ENCODE results near the gene MROH7. TPM values are rescaled to one million over a fixed set of nuclear protein-coding genes. Genes with fewer than 3 reads are reported as not detected.

Gene MROH7
- total RNA-seq: 1 to 10 TPM; 3.6 to 4.5 TPM
- long read RNA-seq: 0 reads

- intact Hi-C loops (cut with DNase I): no loop called here
- ATAC-seq: no peak
- no peak for DNase-seq
Observed at GRCh38 chr1:54640863-54641836, at the start of gene MROH7. TSS of gene MROH7 (plus strand) at chr1:54641786. CDS start at chr1:54652927, 11,141 bp downstream.

- no peak for ATAC-seq
Observed at GRCh38 chr1:54593571-54594160, 47.9 kb upstream of the MROH7 start.

DNA sequence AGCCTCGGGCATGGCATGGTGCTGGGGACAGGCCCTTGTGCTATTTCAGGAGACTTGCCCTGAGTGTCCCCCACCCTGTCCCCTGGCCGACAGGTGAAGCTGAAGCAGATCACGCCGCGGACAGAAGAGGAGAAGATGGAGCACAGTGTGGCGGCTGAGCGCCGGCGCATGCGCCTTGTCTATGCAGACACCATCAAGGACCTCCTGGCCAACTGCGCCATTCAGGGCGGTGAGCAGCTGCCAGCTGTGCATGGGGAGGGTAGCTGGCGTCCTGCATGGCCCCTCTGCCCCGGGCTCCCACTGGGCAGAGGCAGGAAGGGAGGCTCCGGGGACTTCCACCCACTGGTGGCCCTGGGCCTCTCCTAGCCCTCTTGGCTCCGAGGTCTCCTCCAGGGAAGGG lies 47.1 kb upstream of the MROH7 start:
- DNase-seq (no peak), ATAC-seq (no peak)
- intact Hi-C loops (cut with DNase I): no loop called here

More at GRCh38 chr1:54593571-54594160, 47.9 kb upstream of the MROH7 start:
- no peak for DNase-seq
- intact Hi-C loops (cut with DNase I): no loop called here

DNA sequence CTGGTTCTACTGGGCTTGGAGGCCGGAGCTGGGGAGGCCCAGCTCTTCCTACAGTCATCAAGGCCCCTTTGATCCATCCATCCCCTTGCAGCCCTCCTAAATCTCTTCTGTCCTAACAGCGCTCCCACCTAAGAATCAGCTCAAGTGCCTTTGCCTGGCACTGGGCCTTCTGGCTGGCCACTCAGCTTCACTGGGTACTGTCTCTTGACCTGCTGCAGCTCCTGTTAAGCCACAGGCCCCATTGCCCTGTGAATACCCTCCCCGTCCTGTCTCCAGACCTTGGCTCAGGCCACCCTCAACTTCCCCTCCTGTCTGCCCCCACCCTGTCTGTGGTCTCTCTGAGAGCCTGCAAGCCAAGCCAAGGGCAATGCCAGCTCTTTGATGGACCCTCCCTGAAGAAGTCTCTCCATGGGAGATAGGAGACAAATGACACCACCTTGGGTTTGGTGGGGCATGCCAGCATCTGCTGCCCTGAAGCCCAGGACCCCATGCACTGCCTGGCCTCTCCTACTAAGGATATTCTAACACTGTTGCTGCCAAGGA lies 45.6 kb upstream of the MROH7 start:
- DNase-seq: no peak
- peak; percentile 39 to 43 for ATAC-seq
- intact Hi-C loops (cut with DNase I): no loop called here

GRCh38 chr1:54596756-54597155 lies 44.8 kb upstream of the MROH7 start:
- DNase-seq (no peak), ATAC-seq (no peak)
- intact Hi-C loops (cut with DNase I): no loop called here

DNA sequence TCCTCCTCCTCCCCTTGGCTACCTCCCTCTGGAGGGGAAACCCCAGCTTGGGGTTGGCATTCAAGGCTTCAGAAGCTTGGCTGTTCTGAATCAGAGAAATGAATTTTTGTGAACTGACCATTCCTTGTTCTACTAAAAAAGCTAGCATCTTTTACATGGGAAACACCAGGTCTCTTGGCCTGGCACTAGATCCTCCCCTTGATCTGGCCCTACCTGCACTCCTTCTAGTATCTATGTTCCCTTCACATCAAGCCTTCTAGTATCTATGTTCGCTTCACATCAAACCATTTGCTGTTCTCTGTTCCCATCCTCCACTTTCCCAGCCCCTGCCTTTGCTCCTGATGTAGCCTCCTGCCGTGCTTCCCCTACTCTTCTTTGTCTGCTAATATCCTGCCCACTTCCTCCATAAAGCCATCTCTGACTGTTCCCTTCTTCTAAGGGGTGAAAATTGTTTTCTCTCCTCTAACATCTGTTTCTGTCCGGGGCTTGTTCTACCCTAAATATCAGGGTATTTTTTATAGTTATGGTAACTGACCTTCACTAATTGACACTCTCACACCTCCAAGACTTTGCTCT lies 44.0 kb upstream of the MROH7 start:
- no peak for DNase-seq
- intact Hi-C loops (cut with DNase I): no loop called here
- ATAC-seq: no peak

DNA sequence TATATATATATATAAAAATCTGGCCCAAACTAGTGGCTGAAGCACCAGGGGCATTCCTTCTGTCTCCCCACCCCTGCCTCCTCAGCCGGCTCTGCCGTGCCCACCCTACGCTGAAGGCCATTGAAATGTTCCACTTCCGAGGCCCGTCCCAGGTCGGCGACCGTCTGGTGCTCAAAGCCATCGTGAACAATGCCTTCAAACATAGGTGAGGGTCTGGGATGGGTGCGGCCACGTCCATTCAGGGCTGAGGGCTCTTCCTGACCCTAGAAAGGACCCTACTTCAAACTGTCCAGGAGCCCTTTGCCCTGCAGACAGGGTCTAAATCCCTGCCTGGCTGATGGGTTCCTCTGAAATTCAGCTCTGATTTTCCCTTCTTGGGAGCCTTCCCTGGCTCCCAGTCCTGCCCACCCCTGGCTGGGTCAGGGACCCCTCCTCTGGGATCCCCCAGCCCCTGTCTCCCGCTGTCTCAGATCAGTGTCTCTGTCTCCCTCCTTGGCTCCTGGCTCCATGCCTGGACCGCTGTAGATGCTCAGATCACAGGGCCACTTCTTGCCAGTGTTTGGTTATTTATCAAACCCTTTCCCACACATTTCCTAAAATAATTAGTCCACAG lies 42.3 kb upstream of the MROH7 start:
- no peak for ATAC-seq
- no peak for DNase-seq
- intact Hi-C loops (cut with DNase I): no loop called here

GRCh38 chr1:54600947-54601721 lies 40.5 kb upstream of the MROH7 start:
- ATAC-seq: peak; percentile 28 to 83

DNA sequence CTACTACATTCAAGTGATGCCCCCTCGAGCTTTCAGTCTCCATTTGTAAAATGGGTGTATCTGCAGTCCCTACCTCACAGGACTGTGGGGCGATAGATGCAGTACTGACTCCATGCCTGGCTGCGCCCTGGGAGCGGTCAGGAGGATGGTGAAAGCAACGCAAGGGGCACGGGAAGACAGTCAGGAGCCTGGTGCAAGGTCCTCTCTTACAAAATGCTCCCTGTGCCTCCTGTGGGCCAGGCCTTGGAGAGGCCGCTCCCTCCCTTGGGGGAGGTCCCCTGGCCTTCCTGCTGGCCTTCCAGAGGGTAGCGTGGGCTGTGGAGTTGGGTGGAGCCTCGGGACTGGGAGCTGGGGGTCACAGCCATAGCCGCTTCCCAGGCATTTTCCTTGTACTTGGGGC lies 39.9 kb upstream of the MROH7 start:
- intact Hi-C loops (cut with DNase I): no loop called here
- DNase-seq (no peak), ATAC-seq (peak in 1 of 2 donors; percentile 17)

More at GRCh38 chr1:54600947-54601721, 40.5 kb upstream of the MROH7 start:
- no peak for DNase-seq
- intact Hi-C loops (cut with DNase I): no loop called here

GRCh38 chr1:54602554-54602953 lies 39.0 kb upstream of the MROH7 start:
- DNase-seq: no peak
- no peak for ATAC-seq
- intact Hi-C loops (cut with DNase I): no loop called here

DNA sequence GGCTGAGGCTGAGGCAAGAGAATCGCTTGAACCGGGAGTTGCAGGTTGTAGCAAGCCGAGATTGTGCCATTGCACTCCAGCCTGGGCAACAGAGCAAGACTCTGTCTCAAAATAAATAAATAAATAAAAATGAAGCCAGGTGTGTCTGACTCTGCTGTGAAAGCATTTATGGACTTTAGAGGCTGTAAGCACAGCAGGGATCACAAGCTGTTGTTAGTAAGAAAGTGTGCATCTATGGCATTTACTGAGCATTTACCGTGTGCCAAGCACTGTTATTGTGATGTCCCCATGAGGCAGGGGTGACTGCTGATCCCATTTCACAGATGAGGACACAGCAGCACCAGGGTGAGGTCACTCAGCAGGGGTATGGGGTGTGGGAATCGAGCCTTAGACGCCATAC lies 38.3 kb upstream of the MROH7 start:
- DNase-seq: no peak
- intact Hi-C loops (cut with DNase I): no loop called here

DNA sequence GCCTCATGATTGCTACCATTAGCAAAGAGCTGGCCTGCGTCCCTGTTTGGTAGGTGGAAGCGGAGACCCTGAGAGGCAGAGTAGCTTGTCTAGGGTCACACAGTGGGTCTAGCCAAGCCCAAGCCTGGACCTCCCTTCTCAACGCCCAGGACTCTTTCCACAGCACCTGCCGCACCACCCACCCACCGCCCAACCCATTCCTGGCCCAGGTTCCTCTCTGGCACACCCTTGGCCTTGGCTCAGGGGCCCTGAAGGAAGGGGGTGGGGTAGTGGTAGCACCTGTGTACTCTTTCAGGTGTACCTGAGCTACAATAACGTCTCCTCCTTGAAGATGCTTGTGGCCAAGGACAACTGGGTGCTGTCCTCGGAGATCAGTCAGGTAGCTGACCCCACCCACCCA lies 37.5 kb upstream of the MROH7 start:
- DNase-seq (no peak), ATAC-seq (no peak)
- intact Hi-C loops (cut with DNase I): no loop called here

More for the DNA sequence above, 38.3 kb upstream of the MROH7 start:
- ATAC-seq: no peak

GRCh38 chr1:54604572-54605370 lies 36.8 kb upstream of the MROH7 start:
- intact Hi-C loops (cut with DNase I): no loop called here
- DNase-seq: no peak
- no peak for ATAC-seq

GRCh38 chr1:54606096-54606989 lies 35.2 kb upstream of the MROH7 start:
- intact Hi-C loops (cut with DNase I): no loop called here
- no peak for DNase-seq
- no peak for ATAC-seq

DNA sequence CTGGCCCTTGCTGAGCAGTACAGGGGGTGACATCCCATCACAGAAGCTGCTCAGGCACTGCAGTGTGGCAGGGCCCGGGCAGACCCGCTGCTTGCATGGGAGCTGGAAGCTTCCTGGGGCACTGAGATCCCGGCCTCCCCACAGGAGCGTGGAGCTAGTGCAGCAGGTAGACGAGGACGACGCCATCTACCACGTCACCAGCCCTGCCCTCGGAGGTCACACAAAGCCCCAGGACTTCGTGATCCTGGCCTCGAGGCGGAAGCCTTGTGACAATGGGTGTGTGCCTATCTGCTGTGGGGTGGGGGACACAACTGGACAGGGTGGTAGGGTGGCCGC lies 34.6 kb upstream of the MROH7 start:
- DNase-seq (no peak), ATAC-seq (no peak)
- intact Hi-C loops (cut with DNase I): no loop called here

DNA sequence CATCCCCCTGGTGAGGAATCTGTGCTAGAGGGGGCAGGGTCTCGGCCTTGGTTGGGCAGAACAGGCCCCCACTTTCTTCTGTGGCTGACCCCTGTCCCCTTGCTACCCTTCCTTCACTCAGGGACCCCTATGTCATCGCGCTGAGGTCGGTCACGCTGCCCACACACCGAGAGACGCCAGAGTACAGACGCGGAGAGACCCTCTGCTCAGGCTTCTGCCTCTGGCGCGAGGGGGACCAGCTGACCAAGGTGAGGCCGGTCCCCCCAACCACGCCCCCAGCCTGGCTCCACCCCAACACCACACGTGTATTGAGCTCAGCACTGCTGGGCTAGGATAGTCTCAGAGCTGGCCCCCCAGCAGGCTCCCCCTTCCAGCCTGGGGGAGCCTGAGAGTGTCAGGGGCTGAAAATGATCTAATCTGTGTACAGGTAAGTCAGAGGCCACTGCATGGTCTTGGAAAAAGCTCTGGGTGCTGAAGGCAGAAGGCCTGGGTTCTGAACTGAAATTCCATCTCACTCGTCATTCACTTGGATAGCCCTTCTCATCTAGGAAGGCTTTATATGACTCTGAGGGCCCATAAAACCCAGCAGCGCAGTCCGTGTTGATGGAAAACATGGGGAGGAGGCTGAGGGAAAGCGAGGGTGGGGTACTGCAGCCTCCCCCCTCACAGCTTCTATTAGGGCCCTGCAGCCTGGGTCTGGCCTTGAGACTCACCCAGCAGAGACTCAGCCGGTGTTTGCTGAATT lies 33.6 kb upstream of the MROH7 start:
- intact Hi-C loops (cut with DNase I): no loop called here
- DNase-seq (no peak), ATAC-seq (no peak)
